Measurements from ENCODE around the gene ANO6.

ANO6 gene

GRCh38 chr12:45398552-45398951 lies 182.7 kb downstream of the ANO6 start:
- no peak for TF ChIP-seq CTCF (conservative IDR thresholded peaks at IDR 0.05; ENCODE audit: low read depth, low read length)
- no peak overlapping the region for H3K4me3 ChIP-seq (ENCODE audit: low read length)
- DNase-seq (ENCODE audit: low read depth), result no peak

- TF ChIP-seq CTCF (conservative IDR thresholded peaks at IDR 0.05; ENCODE audit: low read depth, low read length), result no peak
- no peak for DNase-seq (ENCODE audit: low read depth)
- H3K4me3 ChIP-seq (ENCODE audit: low read length), result no peak overlapping the region
These were observed 185.1 kb downstream of the ANO6 start for GRCh38 chr12:45400991-45401390.

- DNase-seq (ENCODE audit: low read depth), result no peak
- no peak overlapping the region for H3K4me3 ChIP-seq (ENCODE audit: low read length)
- TF ChIP-seq CTCF (conservative IDR thresholded peaks at IDR 0.05; ENCODE audit: low read depth, low read length), result no peak
These were observed 186.4 kb downstream of the ANO6 start for GRCh38 chr12:45402288-45402687.

GRCh38 chr12:45406988-45407850 lies 191.3 kb downstream of the ANO6 start:
- no peak for DNase-seq (ENCODE audit: low read depth)
- no peak overlapping the region for H3K4me3 ChIP-seq (ENCODE audit: low read length)
- TF ChIP-seq CTCF (conservative IDR thresholded peaks at IDR 0.05; ENCODE audit: low read depth, low read length), result no peak

- no peak for TF ChIP-seq CTCF (conservative IDR thresholded peaks at IDR 0.05; ENCODE audit: low read depth, low read length)
- no peak for DNase-seq (ENCODE audit: low read depth)
- H3K4me3 ChIP-seq (ENCODE audit: low read length), result no peak overlapping the region
These were observed 192.3 kb downstream of the ANO6 start for GRCh38 chr12:45407981-45408728.

- no peak for DNase-seq (ENCODE audit: low read depth)
- TF ChIP-seq CTCF (conservative IDR thresholded peaks at IDR 0.05; ENCODE audit: low read depth, low read length), result no peak
- H3K4me3 ChIP-seq (ENCODE audit: low read length), result no peak overlapping the region
These were observed 192.8 kb downstream of the ANO6 start for GRCh38 chr12:45408729-45409114.
